Ovary (tissue), 9 donors: ENCODE results near the gene IGSF21. TPM values are rescaled to one million over a fixed set of nuclear protein-coding genes. Genes with fewer than 3 reads are reported as not detected.

ENCODE experiments used
- DNase-seq, 5 donors: peaks; one replicate each; pipeline ENCODE4 v3.0.0-alpha.2; 2019 to 2020
- H3K27ac ChIP-seq, 2 donors: fragments of 200-600 bp; one replicate each; pipeline versions ENCODE4 v1.5.1 to v1.8.0; 2019 to 2022
- H3K27me3 ChIP-seq: fragments of 200-600 bp; one replicate; pipeline ENCODE4 v1.8.0; 2022
- H3K36me3 ChIP-seq: fragments of 200-600 bp; sonication (generic); one replicate; pipeline ENCODE4 v1.5.1; 2019
- H3K4me1 ChIP-seq: one replicate; pipeline ENCODE4 v1.8.1; 2013; ENCODE audit warnings: mild to moderate bottlenecking, moderate library complexity; ENCODE audit not compliant: insufficient read depth
- H3K4me3 ChIP-seq: fragments of 200-600 bp; sonication (generic); one replicate; pipeline ENCODE4 v1.5.1; 2017
- H3K9me3 ChIP-seq, 2 donors: fragments of 200-600 bp in 1 of 2; sonication (generic) in 1 of 2; one replicate each; pipeline versions ENCODE4 v1.5.1 to v1.8.1; 2013 to 2019; ENCODE audit warnings: mild to moderate bottlenecking in 1 of 2, moderate library complexity in 1 of 2
- CTCF ChIP-seq, 3 donors: fragments of 450-650 bp in 2 of 3; fragments of 200-600 bp in 1 of 3; IDR thresholded peaks; one replicate each; pipeline versions ENCODE4 v1.5.1 to v1.8.0; 2016 to 2022; ENCODE audit warnings: antibody characterized with exemption in 3 of 3, mild to moderate bottlenecking in 1 of 3
- EP300 ChIP-seq: sonication (generic); formaldehyde crosslinking; IDR thresholded peaks from one replicate; pipeline ENCODE4 v1.6.1; 2017; ENCODE audit warnings: antibody characterized with exemption
- POLR2A ChIP-seq: fragments of 450-650 bp; IDR thresholded peaks from one replicate; pipeline ENCODE4 v1.6.1; 2017; ENCODE audit warnings: antibody characterized with exemption, mild to moderate bottlenecking, moderate library complexity
- WGBS, 3 donors: extraction: QIAGEN DNeasy Blood & Tissue Kit in 1 of 3; methylation state at CpG; one replicate each; pipeline versions ENCODE4 v1.1.5 to v1.1.7; 2013 to 2017; 5-methylcytosine and 5-hydroxymethylcytosine counted together
- intact Hi-C, 4 donors: fragments of 100-400 bp; cut with DNase I; formaldehyde crosslinking; loops; one replicate each; pipeline versions ENCODE4 v1.11.0 to v1.15.1; 2022 to 2023
- polyA plus RNA-seq, 2 donors: library from polyadenylated mRNA; stranded (reverse); fragments of 200-250 nt in 1 of 2; fragments of 350-450 nt in 1 of 2; fragmentation: Illumina TruSeq in 1 of 2; extraction: RNeasy Lipid Tissue Mini Kit (QIAGEN cat#74804) in 1 of 2; gene quantifications; one replicate each; pipeline ENCODE4 v1.2.3, GENCODE V29; 2013 to 2014
- total RNA-seq, 7 donors: library from RNA; depleted of rRNA in 2 of 7; stranded (reverse); fragments of >200 nt in 2 of 7; fragmentation: NEBNext Ultra II Directional in 3 of 7; extraction: Animal tissue kit (Norgen Biotek cat#: 25700) in 3 of 7; gene quantifications; one replicate each; pipeline versions ENCODE4 v1.1.0 to v1.2.4, GENCODE V29; 2016 to 2023
- donor health status: DM: no; HTN: no; CAD: no; lungs with moderate emphysema.
- donor health status: DM: no; HTN: no; CAD: no.
- donor health status: Bipolar disorder and iron deficiency.
- donor health status: DM: yes; HTN: yes; CAD: no.
- donor health status: DM: no; HTN: no; CAD: no.
- donor health status: DM: yes; HTN: yes; CAD: no.

Gene IGSF21
- total and polyA plus RNA-seq, 9 donors, result 0.24 to 4.5 (median 1.3) TPM

- TF ChIP-seq EP300 (no peak), POLR2A (no peak), CTCF (IDR thresholded peaks at IDR 0.05) (no peak)
- DNase-seq, result no peak
- Histone ChIP-seq H3K27ac (no peak overlapping the region), H3K9me3 (no peaks in the 10 kb centered on the region), H3K4me3 (no peak overlapping the region), H3K27me3 (no peaks in the 10 kb centered on the region), H3K36me3 (no peaks in the 10 kb centered on the region), H3K4me1 (no peaks in the 10 kb centered on the region)
- intact Hi-C loops, result no loop called here
- 51 to 58% (median 52%) methylated on average over 2 of the region's 2 CpGs for WGBS, 3 donors
Observed at GRCh38 chr1:18327650-18328049, 220.1 kb downstream of the IGSF21 start.

GRCh38 chr1:18328803-18329202, 221.2 kb downstream of the IGSF21 start:
- no peaks in the 10 kb centered on the region for H3K36me3 ChIP-seq
- TF ChIP-seq POLR2A (no peak), CTCF (IDR thresholded peaks at IDR 0.05) (no peak), EP300 (no peak)
- no peak overlapping the region for H3K27ac ChIP-seq
- H3K27me3 ChIP-seq, result no peaks in the 10 kb centered on the region
- no peaks in the 10 kb centered on the region for H3K4me1 ChIP-seq
- H3K9me3 ChIP-seq, result no peaks in the 10 kb centered on the region
- no peak overlapping the region for H3K4me3 ChIP-seq
- DNase-seq, result no peak
- intact Hi-C loops, result no loop called here
- 47 to 70% (median 58%) methylated on average over 4 of the region's 4 CpGs for WGBS, 3 donors

GRCh38 chr1:18329469-18330253, 222.1 kb downstream of the IGSF21 start:
- intact Hi-C loops, result no loop called here
- no peak for TF ChIP-seq EP300
- TF ChIP-seq CTCF (IDR thresholded peaks at IDR 0.05), result no peak
- no peak for TF ChIP-seq POLR2A
- H3K9me3 ChIP-seq, result no peaks in the 10 kb centered on the region

GRCh38 chr1:18332576-18332975, 225.0 kb downstream of the IGSF21 start:
- no peaks in the 10 kb centered on the region for H3K4me1 ChIP-seq
- H3K27ac ChIP-seq, result no peak overlapping the region
- intact Hi-C loops, result no loop called here
- no peak for DNase-seq
- TF ChIP-seq EP300, result no peak
- TF ChIP-seq CTCF (IDR thresholded peaks at IDR 0.05), result no peak
- no peak for TF ChIP-seq POLR2A
- WGBS, 3 donors, result 27 to 51% (median 36%) methylated on average over 6 of the region's 6 CpGs
- no peaks in the 10 kb centered on the region for H3K36me3 ChIP-seq
- no peak overlapping the region for H3K4me3 ChIP-seq
- no peaks in the 10 kb centered on the region for H3K27me3 ChIP-seq
- H3K9me3 ChIP-seq, result no peaks in the 10 kb centered on the region

More at GRCh38 chr1:18329469-18330253, 222.1 kb downstream of the IGSF21 start:
- Histone ChIP-seq H3K4me3 (no peak overlapping the region), H3K4me1 (no peaks in the 10 kb centered on the region), H3K27me3 (no peaks in the 10 kb centered on the region), H3K36me3 (no peaks in the 10 kb centered on the region), H3K27ac (no peak overlapping the region)
- no peak for DNase-seq
- 80 to 87% (median 81%) methylated on average over 9 of the region's 9 CpGs for WGBS, 3 donors
